HG02678 (cell line): ENCODE data around the gene ZNF423.
"Not testable (repeated sequence)": the region's sequence is repeated elsewhere in the genome, so short reads cannot be mapped to it uniquely, and the experiment has no call there.

ENCODE experiments used
- ATAC-seq: cut with Tn5 transposase; IDR thresholded peaks from one replicate; pipeline ENCODE4 v1.9.1; 2021; ENCODE audit warnings: mild to moderate bottlenecking, moderate library complexity; ENCODE audit not compliant: unreplicated experiment

Gene ZNF423

DNA sequence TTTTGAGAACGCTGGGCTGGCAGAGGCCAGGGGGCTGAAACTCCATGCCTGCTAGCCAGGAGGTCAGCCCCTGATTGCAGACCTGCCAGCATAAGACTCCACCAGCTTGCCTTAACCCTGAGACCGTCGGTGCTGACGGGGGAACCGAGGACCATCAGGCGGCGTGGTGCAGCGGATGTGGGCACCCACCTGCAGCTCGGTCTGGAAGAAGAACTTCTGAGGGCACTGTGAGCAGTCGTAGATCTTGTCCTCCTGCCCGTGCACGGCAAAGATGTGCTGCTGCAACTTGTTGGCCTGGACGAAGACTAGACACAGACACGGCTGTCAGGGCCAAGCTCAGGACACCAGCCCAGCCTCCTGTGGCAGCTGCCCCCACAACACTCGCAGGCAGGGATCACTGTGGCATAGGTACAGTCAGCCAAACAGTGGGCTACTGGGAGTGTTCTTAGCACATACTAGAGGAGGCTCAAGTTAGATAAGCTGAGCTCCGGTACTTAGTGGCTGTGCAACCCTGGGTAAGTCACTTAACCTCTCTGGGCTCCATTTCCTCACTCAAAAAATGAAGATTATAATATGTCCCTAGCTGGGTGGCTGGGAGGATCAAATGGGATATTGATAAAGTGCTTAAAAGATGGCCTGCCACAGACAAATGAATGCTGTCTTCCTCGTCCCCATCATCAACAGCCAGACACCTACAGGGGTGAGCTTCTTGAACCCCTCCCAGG, 332.3 kb downstream of the ZNF423 start:
- ATAC-seq, result no peak

DNA sequence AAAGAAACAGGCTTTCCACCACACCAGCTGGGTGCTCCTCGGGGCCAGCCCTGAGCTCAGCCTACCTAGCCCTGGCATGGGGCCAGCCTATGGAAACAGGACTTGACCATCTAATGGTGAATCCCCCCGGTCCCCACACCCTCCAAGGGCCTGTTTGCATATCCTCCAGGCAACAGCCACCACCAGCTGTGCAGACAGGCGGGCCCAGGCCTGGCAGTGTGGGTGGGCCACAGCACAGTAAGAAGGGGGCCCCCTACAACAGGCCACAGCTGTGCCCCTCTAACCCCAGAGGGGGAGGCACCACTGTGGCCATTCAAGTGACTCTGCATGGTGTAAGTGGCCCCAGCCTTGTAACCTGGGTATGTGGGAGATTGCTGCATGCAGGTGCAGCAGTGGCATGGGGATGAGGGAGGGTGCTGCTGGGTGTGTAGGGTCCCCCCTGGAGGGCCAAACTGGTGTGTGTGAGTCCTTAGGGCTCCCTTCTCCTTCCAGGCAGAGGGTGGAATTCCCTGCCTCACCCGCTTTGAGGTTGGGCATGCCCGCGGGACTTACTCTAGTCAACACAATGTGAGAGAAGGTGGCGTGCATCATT, 334.1 kb downstream of the ZNF423 start:
- no peak for ATAC-seq

GRCh38 chr16:49520492-49521038, 335.3 kb downstream of the ZNF423 start:
- ATAC-seq, result no peak

- no peak for ATAC-seq
Measured at GRCh38 chr16:49519741-49520140, 336.2 kb downstream of the ZNF423 start.

DNA sequence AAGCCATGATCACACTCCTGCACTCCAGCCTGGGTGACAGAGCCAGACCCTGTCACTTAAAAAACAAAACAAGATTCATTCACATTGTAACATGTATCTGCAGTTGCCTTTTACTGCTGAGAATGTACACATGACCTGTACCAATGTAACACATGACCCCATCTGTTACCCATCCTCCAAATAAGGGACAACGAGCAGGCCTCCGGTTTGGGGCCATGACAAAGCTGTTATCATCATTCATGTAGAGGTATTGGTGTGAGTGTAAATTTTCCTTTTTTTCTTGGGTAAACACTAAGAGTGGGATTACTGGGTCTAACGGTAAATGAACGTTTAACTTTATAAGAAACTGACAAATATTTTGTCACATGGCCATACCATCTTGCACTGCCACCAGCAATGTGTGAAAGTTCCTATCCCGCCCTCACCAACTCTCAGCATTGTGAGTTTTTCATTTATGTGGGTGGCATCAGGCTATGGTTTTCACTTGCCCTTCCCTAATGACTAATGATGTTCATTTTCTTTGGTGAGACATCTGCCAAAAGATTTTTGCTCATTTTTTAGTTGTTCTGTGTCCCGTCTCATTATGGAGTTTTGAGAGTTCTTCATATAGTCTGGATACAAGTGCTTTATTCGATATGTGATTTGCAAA, 336.8 kb downstream of the ZNF423 start:
- no peak for ATAC-seq

- ATAC-seq, result no peak
Measured at GRCh38 chr16:49516382-49517036, 339.4 kb downstream of the ZNF423 start.

GRCh38 chr16:49515861-49516260, 340.1 kb downstream of the ZNF423 start:
- no peak for ATAC-seq

- no peak for ATAC-seq
Measured at GRCh38 chr16:49515016-49515565, 340.8 kb downstream of the ZNF423 start.

DNA sequence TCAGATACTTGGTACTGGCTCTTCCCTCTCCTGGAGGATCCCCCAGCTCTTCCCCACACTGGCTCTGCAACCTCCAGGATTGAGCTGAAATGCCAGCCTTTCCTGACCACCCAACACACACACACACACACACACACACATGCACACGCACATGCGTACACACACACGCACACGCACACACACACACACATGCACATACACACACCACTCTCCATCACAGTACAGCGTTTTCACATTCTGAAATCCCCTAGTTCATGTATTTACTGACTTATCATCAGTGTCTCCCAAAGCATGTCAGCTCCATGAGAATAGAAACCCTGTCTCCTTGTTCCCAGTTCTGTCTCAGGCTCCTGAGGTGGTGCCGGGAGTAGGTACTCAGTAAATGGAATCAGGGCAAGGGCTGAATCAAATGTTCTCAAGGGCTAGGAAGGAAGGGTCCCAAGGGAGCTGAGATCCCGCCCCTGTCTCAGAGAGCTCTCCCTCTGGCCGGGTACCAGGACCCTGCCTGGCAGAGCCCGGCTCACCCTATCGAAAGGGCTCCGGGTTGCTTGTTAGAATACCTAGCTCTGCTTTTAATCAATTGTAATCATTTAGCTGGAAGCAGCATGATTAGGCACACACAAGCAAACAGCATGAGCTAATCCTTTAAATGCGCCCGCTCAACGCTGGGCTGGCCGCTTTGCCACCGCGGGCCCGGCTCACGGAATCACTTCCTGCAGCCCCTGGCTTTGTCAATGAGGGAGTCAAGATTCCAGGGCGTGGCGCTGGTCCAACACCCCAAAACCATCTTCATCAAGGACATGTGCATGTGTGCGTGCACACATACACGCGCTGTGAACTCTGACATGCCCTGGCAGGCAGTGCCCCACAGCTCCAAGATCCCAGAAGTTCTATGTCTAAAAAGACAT, 341.6 kb downstream of the ZNF423 start:
- no peak for ATAC-seq

GRCh38 chr16:49513040-49513439, 342.9 kb downstream of the ZNF423 start:
- no peak for ATAC-seq

- ATAC-seq, result no peak
Measured at GRCh38 chr16:49510654-49511305, 345.1 kb downstream of the ZNF423 start.

DNA sequence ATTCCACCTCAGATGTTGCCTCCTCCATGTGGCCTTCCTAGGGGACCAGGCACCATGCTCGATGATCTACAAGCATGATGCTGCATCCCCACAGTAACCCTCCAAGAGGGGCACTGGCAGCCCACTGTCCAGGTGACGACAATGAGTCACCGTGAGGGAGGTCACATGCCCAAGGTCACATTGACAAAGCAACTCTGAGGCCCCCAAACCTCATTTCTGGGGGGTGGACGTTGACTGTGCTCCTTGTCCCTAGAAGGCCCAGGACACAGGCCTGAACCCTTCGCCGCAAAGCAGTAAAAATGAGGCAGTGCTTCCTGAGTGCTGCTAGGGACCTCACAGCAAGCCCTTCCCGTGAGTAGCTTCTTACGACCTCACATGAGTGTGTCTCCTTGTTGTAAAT, 345.8 kb downstream of the ZNF423 start:
- ATAC-seq, result no peak

- not testable (repeated sequence) for ATAC-seq
Measured at GRCh38 chr16:49506058-49507013, 349.6 kb downstream of the ZNF423 start.

DNA sequence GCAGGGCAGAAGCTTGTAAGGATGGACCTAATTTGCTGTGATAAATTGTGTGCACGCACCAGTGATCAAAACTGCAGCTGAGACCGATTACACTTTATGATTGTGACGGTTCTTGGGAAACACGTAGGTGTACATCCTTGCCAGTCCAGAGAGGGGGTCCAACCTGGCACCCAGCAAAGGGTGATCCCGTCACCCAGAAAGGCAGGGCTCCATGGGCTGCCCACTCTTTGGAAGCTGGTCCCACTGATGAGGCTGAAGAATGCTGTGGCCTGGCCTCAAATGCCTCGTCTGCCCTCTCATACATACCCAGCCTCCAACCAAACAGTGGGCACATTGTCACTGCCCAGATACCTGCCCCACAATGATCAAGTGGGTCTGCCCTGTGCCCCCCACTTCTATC, 350.4 kb downstream of the ZNF423 start:
- no peak for ATAC-seq

DNA sequence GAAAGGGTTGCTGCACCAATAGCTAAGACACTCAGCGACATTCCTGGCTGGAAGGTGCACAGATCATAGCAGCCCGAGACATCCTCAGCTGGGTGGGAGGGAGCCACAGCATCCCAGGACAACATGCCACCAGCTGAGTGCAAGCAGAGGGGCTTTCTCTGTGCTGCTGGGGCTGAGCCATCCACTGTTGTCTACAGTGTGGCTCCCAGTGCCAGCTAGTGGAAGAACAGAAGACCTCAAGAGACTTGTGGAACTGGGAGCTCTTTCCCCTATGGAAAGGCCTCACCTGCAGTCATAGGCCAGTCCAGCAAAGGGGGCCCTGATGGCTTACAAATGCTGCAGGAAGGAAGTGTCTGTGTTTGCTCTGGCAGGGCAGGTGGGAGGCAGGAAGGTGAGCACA, 351.3 kb downstream of the ZNF423 start:
- ATAC-seq, result no peak

GRCh38 chr16:49504023-49504364, 351.9 kb downstream of the ZNF423 start:
- no peak for ATAC-seq

GRCh38 chr16:49503256-49504022, 352.5 kb downstream of the ZNF423 start:
- ATAC-seq, result peak; percentile 83
